ENCODE measurements around the gene SLC2A11. TPM values are rescaled to one million over a fixed set of nuclear protein-coding genes. Genes with fewer than 3 reads are reported as not detected.

SLC2A11 gene
- total RNA-seq, 1 experiment from 2014 or later, result 26.9 TPM

GRCh38 chr22:23826510-23827350 lies 30.9 kb upstream of the SLC2A11 start:
- H3K9me3 ChIP-seq (ENCODE audit: insufficient read depth, low read depth), result no peaks in the 10 kb centered on the region
- no peak overlapping the region for H3K4me2 ChIP-seq
- H3F3A ChIP-seq (ENCODE audit: insufficient read depth, low read depth), result no peaks in the 10 kb centered on the region
- no peak overlapping the region for H2AFZ ChIP-seq
- intact Hi-C loops (cut with micrococcal nuclease; ENCODE audit: unreplicated experiment), result no loop called here
- no peaks in the 10 kb centered on the region for H3K27me3 ChIP-seq (ENCODE audit: insufficient read depth, low read depth)
- H3K79me2 ChIP-seq (ENCODE audit: low read depth), result no peaks in the 10 kb centered on the region
- BruUV-seq (replicated peaks), result no TSS peak
- POLR2A ChIA-PET (ENCODE audit: unreplicated experiment), result no interaction called here
- H3K9me2 ChIP-seq (ENCODE audit: insufficient read depth), result no peaks in the 10 kb centered on the region
- TF ChIP-seq EZH2 (IDR thresholded peaks at IDR 0.05; ENCODE audit: low read depth), result no peak
- TF ChIP-seq CTCF (conservative IDR thresholded peaks at IDR 0.05), result no peak
- CTCF ChIA-PET, result no interaction called here
- H3K27ac ChIP-seq, result no peak overlapping the region
- no peaks in the 10 kb centered on the region for H3K36me3 ChIP-seq (ENCODE audit: low read depth)
- H4K20me1 ChIP-seq (ENCODE audit: insufficient read depth), result peaks cover 9% of the 10 kb centered on the region; the same call in 1 of the 2 replicates
- no peak overlapping the region for H3K4me3 ChIP-seq
- DNase-seq, result no peak
- H3K4me1 ChIP-seq (replicated peaks; ENCODE audit: insufficient read depth), result no peaks in the 10 kb centered on the region

DNA sequence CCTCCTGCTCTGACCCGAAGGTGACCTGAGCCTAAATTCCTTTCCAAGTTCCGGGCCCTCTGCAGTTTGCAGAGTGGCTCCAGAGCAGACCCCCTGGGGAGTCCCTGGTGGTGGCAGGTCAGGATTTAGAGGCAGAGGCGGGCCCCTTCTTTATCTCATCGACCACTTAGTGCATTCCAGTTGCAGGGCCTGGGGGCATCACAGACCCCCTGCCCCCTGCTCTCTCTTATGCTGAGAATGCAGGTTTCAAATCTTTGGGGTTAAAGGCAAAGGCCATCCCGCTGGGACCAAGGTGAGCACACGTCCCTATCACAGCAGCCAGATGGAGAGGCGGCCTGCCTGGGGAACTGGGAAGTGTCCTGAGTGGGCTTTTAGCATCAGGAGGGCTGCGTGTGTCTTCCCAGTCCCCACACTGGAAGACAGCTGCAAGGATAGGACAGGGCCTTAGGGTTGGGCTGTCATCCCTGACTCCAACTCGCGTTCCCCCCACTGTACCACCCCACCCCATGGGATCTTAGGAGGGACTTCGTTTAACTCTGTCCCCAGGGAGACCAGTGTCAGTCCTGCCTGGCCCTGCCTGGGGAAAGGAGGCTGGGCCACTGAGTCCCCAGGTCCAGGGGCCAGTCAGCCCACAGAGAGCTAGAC lies 30.2 kb upstream of the SLC2A11 start:
- H3K27ac ChIP-seq, result no peak overlapping the region
- no peaks in the 10 kb centered on the region for H3K79me2 ChIP-seq (ENCODE audit: low read depth)
- no peaks in the 10 kb centered on the region for H3K36me3 ChIP-seq (ENCODE audit: low read depth)
- no peaks in the 10 kb centered on the region for H3K9me2 ChIP-seq (ENCODE audit: insufficient read depth)
- BruUV-seq (replicated peaks), result no TSS peak
- H2AFZ ChIP-seq, result no peak overlapping the region
- intact Hi-C loops (cut with micrococcal nuclease; ENCODE audit: unreplicated experiment), result no loop called here
- H3K4me2 ChIP-seq, result no peak overlapping the region
- H4K20me1 ChIP-seq (ENCODE audit: insufficient read depth), result peaks cover 16% of the 10 kb centered on the region; the same call in 1 of the 2 replicates
- no peaks in the 10 kb centered on the region for H3F3A ChIP-seq (ENCODE audit: insufficient read depth, low read depth)
- TF ChIP-seq CTCF (conservative IDR thresholded peaks at IDR 0.05) (no peak), EZH2 (IDR thresholded peaks at IDR 0.05; ENCODE audit: low read depth) (no peak)
- H3K9me3 ChIP-seq (ENCODE audit: insufficient read depth, low read depth), result no peaks in the 10 kb centered on the region
- H3K27me3 ChIP-seq (ENCODE audit: insufficient read depth, low read depth), result no peaks in the 10 kb centered on the region
- ChIA-PET POLR2A (ENCODE audit: unreplicated experiment) (no interaction called here), CTCF (no interaction called here)
- H3K4me3 ChIP-seq, result no peak overlapping the region
- DNase-seq, result no peak
- H3K4me1 ChIP-seq (replicated peaks; ENCODE audit: insufficient read depth), result no peaks in the 10 kb centered on the region

- POLR2A ChIA-PET (ENCODE audit: unreplicated experiment), result interaction anchor here (0.6 kb wide), 1 partner anchor 58 kb away, joined by 3 read pairs; no protein-coding TSS in a partner anchor
- H3K9me2 ChIP-seq (ENCODE audit: insufficient read depth), result no peaks in the 10 kb centered on the region
- no peaks in the 10 kb centered on the region for H3K27me3 ChIP-seq (ENCODE audit: insufficient read depth, low read depth)
- H3K79me2 ChIP-seq (ENCODE audit: low read depth), result no peaks in the 10 kb centered on the region
- intact Hi-C loops (cut with micrococcal nuclease; ENCODE audit: unreplicated experiment), result no loop called here
- no peaks in the 10 kb centered on the region for H3F3A ChIP-seq (ENCODE audit: insufficient read depth, low read depth)
- no peak for TF ChIP-seq CTCF (conservative IDR thresholded peaks at IDR 0.05)
- no peak overlapping the region for H3K4me3 ChIP-seq
- H3K4me1 ChIP-seq (replicated peaks; ENCODE audit: insufficient read depth), result no peaks in the 10 kb centered on the region
- 0 out of 2 replicates have a peak, but pooled peaks cover 14% of the 10 kb centered on the region for H4K20me1 ChIP-seq (ENCODE audit: insufficient read depth)
- no peak overlapping the region for H3K4me2 ChIP-seq
- no TSS peak for BruUV-seq (replicated peaks)
- no peak overlapping the region for H2AFZ ChIP-seq
- CTCF ChIA-PET, result no interaction called here
- H3K27ac ChIP-seq, result no peak overlapping the region
- DNase-seq, result no peak
- H3K36me3 ChIP-seq (ENCODE audit: low read depth), result no peaks in the 10 kb centered on the region
- H3K9me3 ChIP-seq (ENCODE audit: insufficient read depth, low read depth), result no peaks in the 10 kb centered on the region
These were observed 28.6 kb upstream of the SLC2A11 start for GRCh38 chr22:23828800-23829680.
